ENCODE data around the gene UPK3BL2.
"Not testable (repeated sequence)": the region's sequence is repeated elsewhere in the genome, so short reads cannot be mapped to it uniquely, and the experiment has no call there.

Gene UPK3BL2

GRCh38 chr7:102494026-102494425 lies 49.5 kb downstream of the UPK3BL2 start:
- DNase-seq (ENCODE audit: low read depth): not testable (repeated sequence)

DNA sequence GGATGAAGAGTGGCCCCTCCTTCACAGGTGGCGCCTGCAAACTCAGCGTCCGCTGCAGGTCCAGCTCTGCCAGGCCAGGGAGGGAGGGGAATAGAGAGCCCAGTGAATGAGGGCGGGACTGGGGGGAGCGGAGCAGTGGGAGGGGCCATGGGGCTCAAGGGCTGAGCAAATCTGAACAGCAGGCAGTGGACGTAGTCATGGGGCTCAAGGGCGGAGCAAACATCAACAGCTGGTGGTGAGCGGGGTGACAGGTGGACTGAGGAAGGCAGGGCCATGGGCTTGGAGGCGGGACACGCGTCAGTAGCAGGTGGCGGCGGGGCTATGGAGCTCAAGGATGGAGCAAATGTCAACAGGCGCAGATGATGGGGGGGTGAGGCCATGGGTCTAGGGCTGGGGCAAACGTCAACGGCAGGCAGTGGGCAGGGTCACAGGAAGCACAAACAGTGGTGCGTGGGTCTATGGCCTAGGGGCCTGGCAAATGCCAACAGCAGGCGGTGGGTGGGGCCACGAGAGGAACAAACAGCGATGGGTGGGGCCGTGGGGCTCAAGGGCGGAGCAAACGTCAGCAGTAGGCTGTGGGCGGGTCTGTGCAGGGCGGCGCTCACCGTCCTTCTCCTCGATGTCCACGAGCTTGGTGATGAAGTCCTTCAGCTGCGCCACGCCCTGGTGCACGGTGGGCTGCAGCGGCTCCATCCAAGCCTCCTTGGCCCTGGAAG lies 50.1 kb downstream of the UPK3BL2 start:
- not testable (repeated sequence) for DNase-seq (ENCODE audit: low read depth)

DNA sequence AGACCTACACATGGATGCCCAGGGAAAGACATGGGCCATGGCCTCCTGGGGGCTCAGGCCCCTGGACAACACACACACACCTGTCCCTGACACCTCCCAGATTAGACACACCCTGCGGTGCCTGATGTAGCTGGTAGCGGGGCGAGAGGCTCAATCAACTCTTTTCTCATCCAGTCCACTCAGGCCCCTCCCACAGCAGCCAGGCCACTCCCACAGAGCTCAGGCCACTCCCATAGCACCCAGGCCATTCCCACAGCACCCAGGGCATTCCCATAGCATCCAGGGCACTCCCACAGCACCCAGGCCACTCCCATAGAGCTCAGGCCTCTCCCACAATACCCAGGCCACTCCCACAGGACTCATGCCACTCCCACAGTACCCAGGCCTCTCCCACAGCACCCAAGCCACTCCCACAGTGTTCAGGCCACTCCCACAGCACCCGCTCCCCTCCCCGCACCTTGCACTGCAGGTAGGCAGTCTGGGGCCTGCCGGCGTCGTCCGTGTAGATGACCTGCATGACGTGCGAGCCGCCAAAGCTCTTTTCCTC lies 52.9 kb downstream of the UPK3BL2 start:
- not testable (repeated sequence) for DNase-seq (ENCODE audit: low read depth)

Measured in stimulated activated CD8-positive, alpha-beta memory T cell treated with anti-CD3 and anti-CD28 coated beads, Interleukin-15, amount 100 ng/mL, for 24 hours (primary cell).